Ishikawa (cell line): ENCODE data around the gene TMEM126B.

Experiments
- CEBPB ChIP-seq: IDR thresholded peaks from 2 replicates; pipeline ENCODE4 v1.6.1; 2012
- CREB1 ChIP-seq: IDR thresholded peaks from 2 replicates; pipeline ENCODE4 v1.6.1; 2012; ENCODE audit warnings: low read depth
- EGR1 ChIP-seq: IDR thresholded peaks from 2 replicates; pipeline ENCODE4 v1.6.1; 2012
- EP300 ChIP-seq: IDR thresholded peaks from 2 replicates; pipeline ENCODE4 v1.6.1; 2012; ENCODE audit warnings: borderline replicate concordance
- FOXM1 ChIP-seq: IDR thresholded peaks from 2 replicates; pipeline ENCODE4 v1.6.1; 2012; ENCODE audit warnings: low read depth, borderline replicate concordance
- MAX ChIP-seq: IDR thresholded peaks from 2 replicates; pipeline ENCODE4 v1.6.1; 2012
- NFIC ChIP-seq: IDR thresholded peaks from 2 replicates; pipeline ENCODE4 v1.6.1; 2012
- RAD21 ChIP-seq: IDR thresholded peaks from 2 replicates; pipeline ENCODE4 v1.6.1; 2012; ENCODE audit warnings: low read depth
- REST ChIP-seq: IDR thresholded peaks from 2 replicates; pipeline ENCODE4 v1.6.1; 2012; ENCODE audit warnings: low read depth, mild to moderate bottlenecking
- TAF1 ChIP-seq: IDR thresholded peaks from 2 replicates; pipeline ENCODE4 v1.6.1; 2012; ENCODE audit warnings: low read depth, mild to moderate bottlenecking
- TCF12 ChIP-seq: IDR thresholded peaks from 2 replicates; pipeline ENCODE4 v1.6.1; 2012; ENCODE audit warnings: low read depth
- TEAD4 ChIP-seq: IDR thresholded peaks from 2 replicates; pipeline ENCODE4 v1.6.1; 2012
- YY1 ChIP-seq: IDR thresholded peaks from 2 replicates; pipeline ENCODE4 v1.6.1; 2012; ENCODE audit warnings: low read depth

GRCh38 chr11:85627332-85627997, 928 bp upstream of the TMEM126B start, which contains the start of gene DLG2:
- TF ChIP-seq NFIC = peak; percentile 54; the same call in 1 of the 2 replicates
- TF ChIP-seq CEBPB = no peak
- TF ChIP-seq RAD21 = no peak
- TF ChIP-seq EP300 = no peak
- no peak for TF ChIP-seq TCF12
- TF ChIP-seq FOXM1 = no peak
- no peak for TF ChIP-seq YY1
- no peak for TF ChIP-seq CREB1
- TF ChIP-seq EGR1 = no peak
- no peak for TF ChIP-seq TEAD4
- TF ChIP-seq REST = no peak
- no peak for TF ChIP-seq MAX
- TF ChIP-seq TAF1 = no peak
